ENCODE measurements around the gene NOX1. TPM values are rescaled to one million over a fixed set of nuclear protein-coding genes. Genes with fewer than 3 reads are reported as not detected.
"Not testable (repeated sequence)": the region's sequence is repeated elsewhere in the genome, so short reads cannot be mapped to it uniquely, and the experiment has no call there.

The NOX1 gene
- total RNA-seq, 1 experiment from 2014 or later, result not detected

- no peaks in the 10 kb centered on the region for H3K27me3 ChIP-seq (ENCODE audit: control insufficient read depth, insufficient read depth, low read length)
- H3K4me3 ChIP-seq (ENCODE audit: insufficient read depth, low read depth, low read length), result no peak overlapping the region
- H3K36me3 ChIP-seq (replicated peaks; ENCODE audit: control insufficient read depth, insufficient read depth, low read length), result no peaks in the 10 kb centered on the region
- DNase-seq, result no peak
Observed at GRCh38 chrX:100797359-100797758, 76.8 kb downstream of the NOX1 start.

- not testable (repeated sequence) for H3K4me3 ChIP-seq (ENCODE audit: insufficient read depth, low read depth, low read length); H3K27me3 ChIP-seq (ENCODE audit: control insufficient read depth, insufficient read depth, low read length); DNase-seq; H3K36me3 ChIP-seq (replicated peaks; ENCODE audit: control insufficient read depth, insufficient read depth, low read length)
Observed at GRCh38 chrX:100796371-100796770, 77.8 kb downstream of the NOX1 start.

Other genes starting within 250 kb of the NOX1 start
- gene TSPAN6, start 237.6 kb downstream of the NOX1 start, total RNA-seq (2014; rRNA removed; shearing (Covaris generic)), result 103 and 138 TPM in 2 replicates
- 1.3 and 2.0 TPM in 2 replicates for gene SRPX2, start 230.2 kb downstream of the NOX1 start, total RNA-seq (2014; rRNA removed; shearing (Covaris generic))
- gene SYTL4, start 142.2 kb downstream of the NOX1 start, total RNA-seq (2014; rRNA removed; shearing (Covaris generic)), result 1.2 and 2.4 TPM in 2 replicates
- 29.6 and 34.9 TPM in 2 replicates for gene CSTF2, start 54.0 kb downstream of the NOX1 start, total RNA-seq (2014; rRNA removed; shearing (Covaris generic))
- 0.41 and 0.90 TPM in 2 replicates for gene XKRX, start 54.6 kb upstream of the NOX1 start, total RNA-seq (2014; rRNA removed; shearing (Covaris generic))
- not detected in 2 replicates for gene ARL13A, start 95.3 kb upstream of the NOX1 start, total RNA-seq (2014; rRNA removed; shearing (Covaris generic))
- 9.8 and 10.6 TPM in 2 replicates for gene TRMT2B, start 177.8 kb upstream of the NOX1 start, total RNA-seq (2014; rRNA removed; shearing (Covaris generic))
- 1.4 and 2.3 TPM in 2 replicates for gene TMEM35A, start 204.5 kb upstream of the NOX1 start, total RNA-seq (2014; rRNA removed; shearing (Covaris generic))
- gene CENPI, start 223.8 kb upstream of the NOX1 start, total RNA-seq (2014; rRNA removed; shearing (Covaris generic)), result 21.0 and 25.0 TPM in 2 replicates